Glutamatergic neuron (in vitro differentiated cells): Measurements from ENCODE around the gene IL11RA. TPM values are rescaled to one million over a fixed set of nuclear protein-coding genes. Genes with fewer than 3 reads are reported as not detected.
A peak's percentile ranks its signal among the peaks of the same experiment; 100 is the strongest.

Source experiments
- DNase-seq: peaks from one replicate; pipeline ENCODE4 v3.0.0; 2022
- H3K27ac Mint-ChIP-seq: one replicate; pipeline ENCODE4 v1.8.0; 2020; ENCODE audit warnings: mild to moderate bottlenecking, mixed read lengths, inconsistent platforms; ENCODE audit not compliant: unreplicated experiment
- H3K27me3 Mint-ChIP-seq: one replicate; pipeline ENCODE4 v1.8.0; 2020; ENCODE audit warnings: mild to moderate bottlenecking, moderate library complexity, mixed read lengths, inconsistent platforms; ENCODE audit not compliant: unreplicated experiment
- H3K36me3 Mint-ChIP-seq: one replicate; pipeline ENCODE4 v1.8.0; 2020; ENCODE audit warnings: mild to moderate bottlenecking, mixed read lengths, inconsistent platforms; ENCODE audit not compliant: unreplicated experiment
- H3K4me1 Mint-ChIP-seq: one replicate; pipeline ENCODE4 v1.8.0; 2020; ENCODE audit warnings: mild to moderate bottlenecking, low read depth, mixed read lengths, inconsistent platforms; ENCODE audit not compliant: unreplicated experiment
- H3K4me3 Mint-ChIP-seq: one replicate; pipeline ENCODE4 v1.8.0; 2020; ENCODE audit warnings: mild to moderate bottlenecking, mixed read lengths, inconsistent platforms; ENCODE audit not compliant: unreplicated experiment
- H3K9me3 Mint-ChIP-seq: one replicate; pipeline ENCODE4 v1.8.0; 2020; ENCODE audit warnings: mild to moderate bottlenecking, moderate library complexity, mixed read lengths, inconsistent platforms; ENCODE audit not compliant: unreplicated experiment
- total RNA-seq: library from RNA; stranded (reverse); fragmentation: NEBNext Ultra II Directional; extraction: Animal tissue kit (Norgen Biotek cat#: 25700); gene quantifications from one replicate; pipeline ENCODE4 v1.2.1, GENCODE V29; 2021; ENCODE audit not compliant: unreplicated experiment
- TF ChIP-seq, protein P1 (sequence below): fragments of 200-600 bp; sonication (generic); IDR thresholded peaks from one replicate; pipeline ENCODE4 v1.5.0; 2021; ENCODE audit not compliant: partially characterized antibody, unreplicated experiment

IL11RA gene
- total RNA-seq, 1 donor from 2014 or later = 28.8 TPM

DNA sequence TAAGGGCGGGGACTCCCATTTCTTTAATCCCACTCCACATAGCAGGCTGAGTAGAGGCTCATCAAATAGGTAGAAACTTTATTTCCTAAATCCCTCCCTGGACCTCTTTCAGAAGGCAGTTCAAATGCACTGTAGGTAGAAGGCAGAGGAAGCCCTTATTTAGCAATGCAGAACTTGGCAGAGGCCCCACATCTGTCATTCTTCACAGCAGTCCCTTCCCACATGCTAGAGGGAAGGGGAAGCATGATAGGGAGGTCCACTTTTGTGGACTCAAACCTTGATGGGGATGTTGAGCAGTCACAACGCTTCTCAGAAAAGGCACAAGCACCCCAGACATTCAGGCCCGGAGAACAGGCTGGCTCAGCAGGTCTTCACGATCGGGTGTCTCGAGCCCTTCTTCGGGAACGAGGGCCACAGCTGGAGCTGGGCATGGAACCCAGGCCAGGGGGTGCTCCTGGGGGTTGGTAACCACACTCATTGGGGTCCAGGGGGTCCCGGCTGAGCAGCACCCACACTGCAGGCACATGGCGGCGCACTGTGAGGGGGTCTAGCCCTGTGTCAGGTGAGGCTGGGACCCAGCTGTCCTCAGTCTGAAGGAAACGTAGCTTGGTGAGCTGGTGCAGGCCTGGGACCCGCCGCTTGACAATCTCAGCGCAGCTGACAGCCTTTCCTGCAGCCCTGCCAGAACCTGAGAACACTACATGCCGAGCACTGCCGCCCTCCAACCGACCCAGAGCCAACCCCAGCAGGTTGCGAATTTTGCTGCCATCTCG lies 41.4 kb upstream of the IL11RA start:
- H3K4me1 Mint-ChIP-seq = peaks cover 11% of the 10 kb centered on the region
- peaks cover 10% of the 10 kb centered on the region for H3K9me3 Mint-ChIP-seq
- peaks cover 2% of the 10 kb centered on the region for H3K27me3 Mint-ChIP-seq
- peak overlapping the region; percentile 84 for H3K4me3 Mint-ChIP-seq
- peak overlapping the region; percentile 18 for H3K27ac Mint-ChIP-seq
- TF ChIP-seq, protein P1, sequence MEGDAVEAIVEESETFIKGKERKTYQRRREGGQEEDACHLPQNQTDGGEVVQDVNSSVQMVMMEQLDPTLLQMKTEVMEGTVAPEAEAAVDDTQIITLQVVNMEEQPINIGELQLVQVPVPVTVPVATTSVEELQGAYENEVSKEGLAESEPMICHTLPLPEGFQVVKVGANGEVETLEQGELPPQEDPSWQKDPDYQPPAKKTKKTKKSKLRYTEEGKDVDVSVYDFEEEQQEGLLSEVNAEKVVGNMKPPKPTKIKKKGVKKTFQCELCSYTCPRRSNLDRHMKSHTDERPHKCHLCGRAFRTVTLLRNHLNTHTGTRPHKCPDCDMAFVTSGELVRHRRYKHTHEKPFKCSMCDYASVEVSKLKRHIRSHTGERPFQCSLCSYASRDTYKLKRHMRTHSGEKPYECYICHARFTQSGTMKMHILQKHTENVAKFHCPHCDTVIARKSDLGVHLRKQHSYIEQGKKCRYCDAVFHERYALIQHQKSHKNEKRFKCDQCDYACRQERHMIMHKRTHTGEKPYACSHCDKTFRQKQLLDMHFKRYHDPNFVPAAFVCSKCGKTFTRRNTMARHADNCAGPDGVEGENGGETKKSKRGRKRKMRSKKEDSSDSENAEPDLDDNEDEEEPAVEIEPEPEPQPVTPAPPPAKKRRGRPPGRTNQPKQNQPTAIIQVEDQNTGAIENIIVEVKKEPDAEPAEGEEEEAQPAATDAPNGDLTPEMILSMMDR = no peak
- H3K36me3 Mint-ChIP-seq = no peaks in the 10 kb centered on the region
- DNase-seq = no peak

DNA sequence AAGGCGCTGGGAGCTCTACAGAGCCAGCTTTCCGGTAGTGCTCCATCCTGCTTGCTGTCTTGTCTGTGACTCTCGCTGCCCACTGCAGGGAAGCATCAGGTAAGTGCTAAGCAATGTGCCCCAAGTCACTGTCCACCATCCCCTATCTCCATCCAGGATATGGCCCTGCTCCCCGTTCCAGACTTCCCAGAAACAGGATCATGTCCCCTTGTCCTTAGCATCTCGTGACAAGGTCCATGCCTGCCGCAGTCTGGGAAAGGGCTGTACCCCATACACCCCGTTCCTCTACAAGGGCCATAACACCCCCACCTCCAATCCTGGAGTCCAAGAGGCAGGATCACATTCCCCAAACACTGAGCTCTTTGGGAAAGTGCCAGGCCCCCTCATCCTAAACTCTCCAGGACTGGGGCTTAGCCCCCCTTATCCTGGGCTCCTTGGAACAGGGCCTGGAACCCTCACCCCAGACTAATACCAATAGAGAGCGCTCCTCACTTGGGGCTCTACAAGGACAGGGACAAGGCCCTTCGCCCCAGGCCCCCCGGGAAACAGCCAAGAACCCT lies 40.7 kb upstream of the IL11RA start:
- peak overlapping the region; percentile 87 for H3K27ac Mint-ChIP-seq

DNA sequence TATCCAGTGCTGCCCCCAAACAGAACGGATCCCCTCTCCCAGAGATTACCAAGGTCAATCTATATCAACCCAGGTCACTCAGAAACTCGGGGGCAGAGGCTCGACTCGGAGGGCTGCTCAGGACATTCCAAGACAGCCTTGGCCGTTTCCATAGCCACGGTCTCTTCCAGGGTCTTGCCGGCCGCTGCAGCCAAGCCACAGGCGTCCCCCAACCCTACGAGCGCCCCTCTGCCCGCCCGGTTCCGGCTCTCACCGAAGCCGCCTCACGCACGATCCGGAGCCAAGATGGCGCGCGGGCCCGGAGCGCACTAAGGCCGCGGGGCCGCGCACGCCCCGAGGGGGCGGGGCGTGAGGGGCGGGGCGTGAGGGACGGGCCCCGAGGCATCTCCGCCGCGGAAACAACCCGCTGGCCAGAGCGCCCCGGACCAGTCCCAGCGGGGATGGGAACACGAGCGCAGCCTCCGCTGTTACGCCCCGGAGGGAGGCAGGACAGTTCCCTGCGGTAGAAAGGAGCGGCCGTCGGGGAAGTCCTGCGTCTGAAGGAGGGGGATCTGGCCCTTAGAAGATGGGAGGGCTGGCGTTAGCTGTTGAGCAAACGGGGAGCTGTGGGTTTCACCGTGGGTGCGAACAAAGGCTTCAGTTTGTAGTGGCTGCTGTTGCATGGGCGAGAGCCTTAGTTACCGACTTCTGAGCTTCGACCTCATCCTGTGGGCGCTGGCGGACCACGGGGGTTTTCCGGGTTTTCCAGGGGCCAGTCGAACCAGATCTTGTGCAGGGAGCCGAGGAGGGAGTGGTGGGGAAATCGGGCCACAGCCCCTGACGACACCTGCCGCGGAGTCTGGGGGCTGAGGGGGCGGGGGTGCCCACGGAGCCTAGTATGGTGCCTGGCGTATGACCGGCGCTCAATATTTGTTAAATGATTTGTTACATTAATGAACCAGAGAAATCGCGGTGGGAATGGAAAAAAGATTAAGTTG lies 39.9 kb upstream of the IL11RA start, which contains the start of gene RPP25L:
RPP25L (minus strand) TSS at position 287 of the 977 bp plus-strand sequence. CDS start 801 bp downstream, outside the sequence.
- Mint-ChIP-seq H3K27ac (peak within 1 kb of the TSS; percentile 87), H3K4me1 (peaks cover 11% of the 10 kb centered on the region), H3K9me3 (peaks cover 10% of the 10 kb centered on the region), H3K4me3 (peak within 1 kb of the TSS; percentile 84), H3K27me3 (peaks cover 2% of the 10 kb centered on the region), H3K36me3 (no peaks in the 10 kb centered on the region)
- TF ChIP-seq, protein P1 = no peak
- peak; percentile 89 for DNase-seq

More for the DNA sequence above, 40.7 kb upstream of the IL11RA start:
- H3K36me3 Mint-ChIP-seq = no peaks in the 10 kb centered on the region
- no peak for DNase-seq
- TF ChIP-seq, protein P1 = no peak
- H3K9me3 Mint-ChIP-seq = peaks cover 10% of the 10 kb centered on the region
- peaks cover 2% of the 10 kb centered on the region for H3K27me3 Mint-ChIP-seq
- H3K4me1 Mint-ChIP-seq = peaks cover 11% of the 10 kb centered on the region
- peak overlapping the region; percentile 84 for H3K4me3 Mint-ChIP-seq

DNA sequence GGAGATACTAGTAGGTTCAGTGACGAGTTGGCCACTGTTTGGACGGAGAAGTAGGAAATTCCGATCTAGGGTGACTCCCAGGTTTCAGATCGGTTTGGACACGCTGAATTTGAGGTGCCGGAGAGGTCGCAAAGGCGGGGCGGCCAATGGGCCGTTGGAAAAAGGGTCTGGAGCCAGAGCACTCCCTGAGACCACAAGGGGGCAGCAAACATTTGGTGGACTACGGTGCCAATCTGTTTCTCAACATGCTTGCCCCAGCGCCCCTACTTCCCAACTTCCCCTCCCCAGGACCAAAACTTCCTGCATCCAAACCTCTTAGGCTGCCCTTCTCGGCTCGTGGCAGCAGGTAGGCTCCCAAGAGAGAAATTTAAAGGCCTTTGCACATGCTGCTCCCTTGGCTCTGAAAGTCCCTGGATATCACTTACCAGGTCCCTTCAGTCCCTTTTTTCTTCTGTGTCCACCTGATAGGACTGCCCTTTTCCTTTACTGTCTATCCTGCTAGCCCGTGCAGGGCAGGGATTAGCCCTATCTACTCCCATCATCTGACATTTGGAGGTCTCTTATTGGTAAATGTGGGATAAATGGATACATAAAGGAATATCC lies 39.1 kb upstream of the IL11RA start:
- H3K9me3 Mint-ChIP-seq = peaks cover 10% of the 10 kb centered on the region
- peak overlapping the region; percentile 84 for H3K4me3 Mint-ChIP-seq
- peaks cover 11% of the 10 kb centered on the region for H3K4me1 Mint-ChIP-seq
- peaks cover 2% of the 10 kb centered on the region for H3K27me3 Mint-ChIP-seq
- TF ChIP-seq, protein P1 = peak; percentile 81
- DNase-seq = peak; percentile 82
- peak overlapping the region; percentile 87 for H3K27ac Mint-ChIP-seq
- H3K36me3 Mint-ChIP-seq = no peaks in the 10 kb centered on the region
